Panc1 (cell line): ENCODE data around the gene OR13A1. TPM values are rescaled to one million over a fixed set of nuclear protein-coding genes. Genes with fewer than 3 reads are reported as not detected.

Experiments used
- ATAC-seq: fragments of 200-7000 bp; cut with Tn5 transposase; 2 replicates; pipeline ENCODE4 v1.9.1; 2020; ENCODE audit warnings: mild to moderate bottlenecking, moderate library complexity
- BruUV-seq: library from RNA; stranded (reverse); fragments of 400-500 nt; replicated peaks from 2 replicates; lab custom pipeline; 2021; lab: Mats Ljungman, UMichigan
- CTCF ChIA-PET: fragments of 300-600 bp; sonication (Branson Sonifier 250); formaldehyde crosslinking; loops from one replicate; lab custom pipeline; 2022; ENCODE audit warnings: antibody characterized with exemption; lab: Charles Lee
- POLR2A ChIA-PET: fragments of 300-600 bp; sonication (Branson Sonifier 250); formaldehyde crosslinking; loops from one replicate; lab custom pipeline; 2022; ENCODE audit warnings: antibody characterized with exemption; lab: Charles Lee
- DNase-seq: peaks from one replicate; pipeline ENCODE4 v3.0.0-alpha.2; 2010; ENCODE audit warnings: low read depth, low spot score
- H3K27ac ChIP-seq: 2 replicates; pipeline ENCODE4 v1.5.1; 2011; ENCODE audit warnings: mild to moderate bottlenecking, low read length, inconsistent platforms
- H3K27me3 ChIP-seq: fragments of 200-500 bp; sonication (Bioruptor generic); 2 replicates; pipeline ENCODE4 v1.6.0; 2014; ENCODE audit warnings: low read length, inconsistent platforms; ENCODE audit not compliant: control insufficient read depth, insufficient read depth
- H3K36me3 ChIP-seq: fragments of 200-500 bp; sonication (Bioruptor generic); 2 replicates; pipeline ENCODE4 v1.5.1; 2014; ENCODE audit warnings: inconsistent platforms, mild to moderate bottlenecking, low read length, moderate library complexity; ENCODE audit not compliant: control insufficient read depth, insufficient read depth
- H3K4me1 ChIP-seq: 2 replicates; pipeline ENCODE4 v1.5.1; 2011; ENCODE audit warnings: inconsistent platforms, mild to moderate bottlenecking, low read length, moderate library complexity; ENCODE audit not compliant: control insufficient read depth, insufficient read depth
- H3K4me3 ChIP-seq, 2 experiments: 2 replicates each; pipeline ENCODE4 v1.5.1; 2011 to 2012; ENCODE audit warnings: low read depth in 2 of 2, low read length in 2 of 2, mild to moderate bottlenecking in 2 of 2, inconsistent platforms in 1 of 2, moderate library complexity in 1 of 2
- H3K9me3 ChIP-seq: fragments of 200-500 bp; sonication (Bioruptor generic); 2 replicates; pipeline ENCODE4 v1.5.1; 2014; ENCODE audit warnings: low read depth, mild to moderate bottlenecking, inconsistent platforms, low read length, moderate library complexity; ENCODE audit not compliant: control insufficient read depth, insufficient read depth
- POLR2AphosphoS5 ChIP-seq: IDR thresholded peaks from 2 replicates; pipeline ENCODE4 v1.6.1; 2012; ENCODE audit warnings: mild to moderate bottlenecking, low read depth, low read length, moderate library complexity
- REST ChIP-seq, 2 experiments: IDR thresholded peaks; 2 replicates each; pipeline ENCODE4 v1.6.1; 2011 to 2012; ENCODE audit warnings: low read depth in 2 of 2, control low read depth in 1 of 2, low read length in 1 of 2, mild to moderate bottlenecking in 1 of 2, moderate library complexity in 1 of 2; ENCODE audit not compliant: insufficient read depth in 1 of 2
- SIN3A ChIP-seq: IDR thresholded peaks from 2 replicates; pipeline ENCODE4 v1.6.1; 2012; ENCODE audit warnings: low read depth, mild to moderate bottlenecking, low read length, moderate library complexity, borderline replicate concordance; ENCODE audit not compliant: insufficient read depth
- TCF7L2 ChIP-seq: IDR thresholded peaks from 2 replicates; pipeline ENCODE4 v1.6.1; 2011; ENCODE audit warnings: mild to moderate bottlenecking, low read depth, low read length, inconsistent platforms
- in situ Hi-C: cut with HindIII; loops from 2 replicates; pipeline ENCODE4 v1.10.0; 2016; ENCODE audit warnings: low sequenced_read_pairs, low pct_unique_long_range_greater_than_20kb
- intact Hi-C: fragments of 100-400 bp; cut with micrococcal nuclease; formaldehyde crosslinking; loops from one replicate; pipeline ENCODE4 v1.10.0; 2022; ENCODE audit not compliant: unreplicated experiment
- total RNA-seq: library from RNA; stranded (reverse); gene quantifications from one replicate; pipeline ENCODE4 v1.2.1, GENCODE V29; 2021; ENCODE audit not compliant: unreplicated experiment
- TF ChIP-seq, protein P1 (sequence below): fragments of 450-650 bp; IDR thresholded peaks from 2 replicates; pipeline ENCODE4 v1.5.1; 2017; ENCODE audit warnings: mild to moderate bottlenecking

The OR13A1 gene
- total RNA-seq, 1 experiment from 2014 or later, result not detected

DNA sequence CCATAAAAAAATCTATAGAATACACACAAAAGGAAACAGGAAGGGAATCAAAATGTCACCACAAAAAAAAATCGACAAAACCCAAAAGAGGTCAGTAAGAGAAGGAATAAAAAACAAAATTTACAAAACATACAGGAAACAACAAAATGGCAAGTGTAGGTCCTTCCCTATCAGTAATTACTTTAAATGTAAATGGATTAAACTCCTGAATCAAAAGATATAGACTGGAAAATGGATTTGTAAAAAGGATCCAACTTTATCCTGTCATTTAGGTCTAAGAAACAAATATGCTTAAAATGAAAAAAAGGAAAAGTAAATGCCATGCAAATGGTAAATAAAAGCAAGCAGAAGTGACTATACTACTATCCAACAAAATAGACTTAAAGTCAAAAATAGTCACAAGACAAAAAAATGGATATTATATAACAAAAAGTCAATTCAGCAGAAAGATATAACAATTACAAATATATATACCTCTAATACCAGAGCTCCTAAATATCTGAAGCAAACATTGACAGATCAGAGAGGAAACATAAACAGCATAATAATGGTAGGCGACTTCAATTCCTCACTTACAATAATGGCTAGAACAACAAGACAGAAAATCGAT lies 2.0 kb downstream of the OR13A1 start:
- POLR2A ChIA-PET, result no interaction called here
- no peaks in the 10 kb centered on the region for H3K36me3 ChIP-seq
- intact Hi-C loops (no loop called here), in situ Hi-C loops (no loop called here)
- H3K4me1 ChIP-seq, result no peaks in the 10 kb centered on the region
- BruUV-seq, result no TSS peak
- H3K27ac ChIP-seq, result no peak overlapping the region
- no peaks in the 10 kb centered on the region for H3K9me3 ChIP-seq
- no peak overlapping the region for H3K4me3 ChIP-seq
- DNase-seq (no peak), ATAC-seq (no peak)
- CTCF ChIA-PET, result no interaction called here
- TF ChIP-seq SIN3A, result no peak
- TF ChIP-seq TCF7L2, result no peak
- TF ChIP-seq REST (IDR thresholded peaks at IDR 0.05; ENCODE audit: insufficient read depth in 1 of 2, low read depth in 2 of 2, low read length in 1 of 2), result no peak
- TF ChIP-seq POLR2AphosphoS5, result no peak
- TF ChIP-seq, protein P1, sequence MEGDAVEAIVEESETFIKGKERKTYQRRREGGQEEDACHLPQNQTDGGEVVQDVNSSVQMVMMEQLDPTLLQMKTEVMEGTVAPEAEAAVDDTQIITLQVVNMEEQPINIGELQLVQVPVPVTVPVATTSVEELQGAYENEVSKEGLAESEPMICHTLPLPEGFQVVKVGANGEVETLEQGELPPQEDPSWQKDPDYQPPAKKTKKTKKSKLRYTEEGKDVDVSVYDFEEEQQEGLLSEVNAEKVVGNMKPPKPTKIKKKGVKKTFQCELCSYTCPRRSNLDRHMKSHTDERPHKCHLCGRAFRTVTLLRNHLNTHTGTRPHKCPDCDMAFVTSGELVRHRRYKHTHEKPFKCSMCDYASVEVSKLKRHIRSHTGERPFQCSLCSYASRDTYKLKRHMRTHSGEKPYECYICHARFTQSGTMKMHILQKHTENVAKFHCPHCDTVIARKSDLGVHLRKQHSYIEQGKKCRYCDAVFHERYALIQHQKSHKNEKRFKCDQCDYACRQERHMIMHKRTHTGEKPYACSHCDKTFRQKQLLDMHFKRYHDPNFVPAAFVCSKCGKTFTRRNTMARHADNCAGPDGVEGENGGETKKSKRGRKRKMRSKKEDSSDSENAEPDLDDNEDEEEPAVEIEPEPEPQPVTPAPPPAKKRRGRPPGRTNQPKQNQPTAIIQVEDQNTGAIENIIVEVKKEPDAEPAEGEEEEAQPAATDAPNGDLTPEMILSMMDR, result no peak
- peaks cover 8% of the 10 kb centered on the region; the same call in 1 of the 2 replicates for H3K27me3 ChIP-seq

DNA sequence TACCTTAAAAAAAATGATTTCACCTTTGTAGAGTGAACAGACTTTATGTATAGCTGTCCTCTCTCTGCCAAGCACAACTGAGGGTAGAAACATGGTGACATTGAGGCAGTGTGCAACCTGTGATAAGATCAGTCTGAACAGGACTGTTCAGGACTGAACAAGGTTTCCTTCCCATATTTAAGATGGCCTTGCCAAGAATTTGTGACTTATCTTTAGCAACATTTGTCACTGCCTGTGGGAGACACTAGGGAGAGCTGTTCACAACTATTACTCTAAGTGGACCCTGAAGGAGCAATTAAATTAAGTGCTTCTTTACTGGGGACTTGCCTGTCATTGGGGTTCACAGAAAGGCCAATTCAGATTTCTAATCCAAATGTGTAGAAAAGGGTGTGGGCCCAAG lies 6.7 kb downstream of the OR13A1 start:
- Histone ChIP-seq H3K4me3 (no peak overlapping the region), H3K4me1 (no peaks in the 10 kb centered on the region), H3K27me3 (peaks cover 30% of the 10 kb centered on the region), H3K9me3 (no peaks in the 10 kb centered on the region), H3K27ac (no peak overlapping the region), H3K36me3 (no peaks in the 10 kb centered on the region)
- in situ Hi-C loops, result no loop called here
- ATAC-seq (no peak), DNase-seq (no peak)
- intact Hi-C loops, result no loop called here
- TF ChIP-seq POLR2AphosphoS5 (no peak), REST (IDR thresholded peaks at IDR 0.05; ENCODE audit: insufficient read depth in 1 of 2, low read depth in 2 of 2, low read length in 1 of 2) (no peak), SIN3A (no peak), TCF7L2 (no peak)
- TF ChIP-seq, protein P1, result no peak; the same call in 1 of the 2 replicates
- ChIA-PET POLR2A (no interaction called here), CTCF (no interaction called here)
- no TSS peak for BruUV-seq
